ENCODE data around the gene VILL.
"Not testable (repeated sequence)": the region's sequence is repeated elsewhere in the genome, so short reads cannot be mapped to it uniquely, and the experiment has no call there.

VILL gene

DNA sequence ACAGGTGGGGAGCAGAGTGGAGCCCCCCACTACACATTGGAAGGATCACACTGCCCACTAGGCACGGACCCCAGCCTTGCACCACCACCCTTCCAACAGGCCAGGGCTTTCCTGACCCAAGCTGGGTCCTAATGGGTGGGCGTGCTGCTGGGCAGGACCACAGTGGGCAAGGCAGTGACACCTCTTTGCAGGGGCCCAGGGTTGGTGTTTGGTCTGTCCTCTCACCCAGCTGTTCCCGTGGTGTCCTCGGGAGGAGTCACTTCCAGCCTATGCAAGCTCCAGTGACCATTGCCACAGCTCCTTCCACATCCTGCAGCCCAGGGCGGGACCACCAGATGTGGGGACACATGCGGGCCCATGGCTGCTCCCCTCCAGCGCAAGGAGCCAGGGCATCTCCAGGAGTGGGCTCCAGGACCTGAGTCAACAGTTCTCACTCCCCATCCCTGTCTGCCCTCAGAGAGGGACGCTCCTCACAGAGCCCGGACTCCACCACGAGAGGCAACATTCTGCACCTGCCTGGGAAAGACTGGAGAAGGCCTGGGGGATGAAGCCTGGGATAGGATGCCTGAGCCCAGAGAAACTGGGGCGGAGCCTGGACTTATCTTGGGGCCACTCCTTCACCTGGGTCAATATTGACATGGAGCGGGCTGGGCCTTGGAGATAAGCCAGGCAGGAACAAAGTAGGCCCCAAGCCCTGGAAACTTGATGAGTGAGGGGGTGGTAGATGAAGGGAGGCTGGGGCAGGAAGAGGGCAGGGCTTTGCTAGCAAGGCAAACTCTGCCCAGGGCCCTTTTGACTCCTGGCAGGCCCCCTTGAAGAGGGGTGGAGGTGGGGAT, 3.9 kb upstream of the VILL start:
- no peak for DNase-seq (ENCODE audit: low read depth in 2 of 2)

GRCh38 chr3:37987315-37987697, 3.3 kb upstream of the VILL start:
- no peak for DNase-seq (ENCODE audit: low read depth in 2 of 2)

DNA sequence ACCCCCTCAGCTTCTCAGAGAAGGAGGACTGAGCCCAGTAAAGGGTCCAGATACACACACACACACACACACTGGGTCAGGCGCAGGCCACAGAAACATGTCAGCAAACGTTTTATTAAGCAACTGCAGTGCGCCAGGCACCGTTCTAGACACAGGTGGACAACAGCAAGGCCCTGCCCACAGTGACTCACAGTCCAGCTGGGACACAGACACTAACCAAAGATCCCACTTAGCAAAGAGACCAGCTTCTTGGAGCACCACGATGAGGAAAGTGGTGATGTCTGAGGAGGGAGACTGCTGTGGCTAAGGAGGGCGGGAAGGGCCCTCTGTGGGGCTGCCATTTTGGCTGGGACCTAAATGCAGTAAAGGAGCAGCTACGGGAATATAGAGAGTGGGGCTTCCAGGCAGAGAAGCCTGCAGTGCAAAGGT, 2.8 kb upstream of the VILL start:
- no peak for DNase-seq (ENCODE audit: low read depth in 2 of 2)

DNA sequence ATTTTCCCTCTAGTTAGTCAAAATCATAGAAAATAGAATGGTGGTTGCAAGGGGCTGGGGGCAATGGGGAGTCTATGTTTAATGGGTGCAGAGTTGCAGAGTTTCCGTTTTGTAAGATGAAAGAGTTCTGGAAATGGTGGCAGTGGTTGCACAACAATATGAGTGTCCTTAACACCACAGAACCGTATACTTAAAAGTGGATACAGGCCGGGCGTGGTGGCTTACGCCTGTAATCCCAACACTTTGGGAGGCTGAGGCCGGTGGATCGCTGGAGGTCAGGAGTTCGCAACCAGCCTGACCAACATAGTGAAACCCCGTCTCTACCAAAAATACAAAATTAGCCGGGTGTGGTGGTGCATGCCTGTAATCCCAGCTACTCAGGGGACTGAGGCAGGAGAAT, 2.2 kb upstream of the VILL start:
- not testable (repeated sequence) for DNase-seq (ENCODE audit: low read depth in 2 of 2)

GRCh38 chr3:37988931-37989525, 1.6 kb upstream of the VILL start:
- DNase-seq (ENCODE audit: low read depth in 2 of 2): no peak

- no peak for DNase-seq (ENCODE audit: low read depth in 2 of 2)
Observed at GRCh38 chr3:37989821-37990480, 635 bp upstream of the VILL start.

GRCh38 chr3:37991109-37991508, 523 bp downstream of the VILL start:
- no peak for DNase-seq (ENCODE audit: low read depth in 2 of 2)

DNA sequence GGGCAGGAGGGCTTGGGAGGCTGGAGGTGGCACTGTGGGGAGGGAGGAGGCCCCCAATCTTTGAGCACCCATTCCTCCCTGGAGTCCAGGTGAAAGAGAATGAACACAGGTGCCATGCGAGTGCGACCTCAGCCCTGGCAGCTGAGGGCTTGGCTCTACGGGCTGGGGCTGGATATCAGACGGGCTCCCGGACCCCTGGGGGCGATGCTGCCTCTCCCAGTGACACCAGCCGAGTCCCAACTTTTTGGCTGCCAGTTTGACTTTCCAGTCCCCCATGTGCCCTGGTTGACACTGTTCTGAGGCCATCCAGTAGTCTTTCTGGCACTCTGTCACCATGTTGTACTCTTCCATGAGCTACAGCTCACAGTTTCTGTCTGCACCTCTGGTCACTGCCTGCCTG, 1.2 kb downstream of the VILL start:
- no peak for DNase-seq (ENCODE audit: low read depth in 2 of 2)

GRCh38 chr3:37992271-37993066, 1.9 kb downstream of the VILL start:
- no peak for DNase-seq (ENCODE audit: low read depth in 2 of 2)

- DNase-seq (ENCODE audit: low read depth in 2 of 2): no peak
Observed at GRCh38 chr3:37993067-37993455, 2.5 kb downstream of the VILL start.

DNA sequence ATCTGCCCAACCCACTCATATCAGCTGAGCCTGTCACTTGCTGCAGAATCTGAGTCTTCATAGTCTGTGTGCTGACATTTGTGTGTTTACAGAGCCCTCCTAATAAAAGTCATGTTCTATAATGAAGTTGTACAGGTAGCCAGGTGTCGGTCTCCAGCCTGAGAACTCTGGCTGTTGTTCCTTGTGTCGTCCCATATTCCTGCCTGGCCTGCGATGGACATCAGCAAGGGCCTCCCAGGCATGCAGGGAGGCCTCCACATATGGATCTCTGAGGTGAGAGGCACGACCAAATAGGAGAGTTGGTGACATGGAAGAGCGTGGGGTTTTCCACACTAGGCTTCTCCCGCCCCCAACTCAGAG, 2.9 kb downstream of the VILL start:
- DNase-seq (ENCODE audit: low read depth in 2 of 2): no peak

GRCh38 chr3:37993820-37994638, 3.4 kb downstream of the VILL start:
- peak; percentile 74 for DNase-seq (ENCODE audit: low read depth in 2 of 2)

- no peak for DNase-seq (ENCODE audit: low read depth in 2 of 2)
Observed at GRCh38 chr3:37994639-37994972, 4.0 kb downstream of the VILL start.

- no peak for DNase-seq (ENCODE audit: low read depth in 2 of 2)
Observed at GRCh38 chr3:37995652-37996641, 5.4 kb downstream of the VILL start.

DNA sequence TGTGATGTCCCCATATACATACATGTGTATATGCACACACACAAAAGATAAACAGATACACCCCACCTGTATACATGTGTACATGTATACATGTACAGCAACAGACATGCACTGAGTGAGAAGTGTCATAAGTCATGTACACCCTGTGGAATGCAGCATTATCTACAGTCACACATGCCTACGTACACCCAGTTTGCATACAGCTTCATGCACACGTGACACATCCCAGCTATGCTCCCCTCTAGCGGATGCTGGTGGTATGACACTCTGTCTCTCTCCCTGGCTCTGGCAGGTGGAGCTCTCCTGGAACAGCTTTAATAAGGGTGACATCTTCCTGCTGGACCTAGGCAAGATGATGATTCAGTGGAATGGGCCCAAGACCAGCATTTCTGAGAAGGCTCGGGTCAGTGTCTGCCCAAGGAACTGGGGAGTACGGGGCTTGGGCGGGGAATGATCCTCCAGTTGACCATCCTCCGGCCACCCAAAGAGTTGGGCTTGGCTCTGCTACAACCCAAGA, 6.3 kb downstream of the VILL start:
- peak; percentile 62 to 72 for DNase-seq (ENCODE audit: low read depth in 2 of 2)

DNA sequence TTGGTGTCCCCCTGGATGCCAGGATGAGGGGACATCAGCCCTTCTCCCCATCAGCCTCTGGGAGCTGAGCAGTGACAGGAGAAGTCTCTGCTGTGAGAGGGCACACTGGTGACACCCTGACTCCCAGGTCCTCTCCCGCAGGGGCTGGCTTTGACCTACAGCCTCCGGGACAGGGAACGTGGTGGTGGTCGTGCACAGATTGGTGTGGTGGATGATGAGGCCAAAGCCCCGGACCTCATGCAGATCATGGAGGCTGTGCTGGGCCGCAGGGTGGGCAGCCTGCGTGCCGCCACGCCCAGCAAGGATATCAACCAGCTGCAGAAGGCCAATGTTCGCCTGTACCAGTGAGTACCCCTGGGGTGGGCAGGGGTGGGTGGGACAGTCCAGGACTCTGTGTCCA, 6.8 kb downstream of the VILL start:
- no peak for DNase-seq (ENCODE audit: low read depth in 2 of 2)

DNA sequence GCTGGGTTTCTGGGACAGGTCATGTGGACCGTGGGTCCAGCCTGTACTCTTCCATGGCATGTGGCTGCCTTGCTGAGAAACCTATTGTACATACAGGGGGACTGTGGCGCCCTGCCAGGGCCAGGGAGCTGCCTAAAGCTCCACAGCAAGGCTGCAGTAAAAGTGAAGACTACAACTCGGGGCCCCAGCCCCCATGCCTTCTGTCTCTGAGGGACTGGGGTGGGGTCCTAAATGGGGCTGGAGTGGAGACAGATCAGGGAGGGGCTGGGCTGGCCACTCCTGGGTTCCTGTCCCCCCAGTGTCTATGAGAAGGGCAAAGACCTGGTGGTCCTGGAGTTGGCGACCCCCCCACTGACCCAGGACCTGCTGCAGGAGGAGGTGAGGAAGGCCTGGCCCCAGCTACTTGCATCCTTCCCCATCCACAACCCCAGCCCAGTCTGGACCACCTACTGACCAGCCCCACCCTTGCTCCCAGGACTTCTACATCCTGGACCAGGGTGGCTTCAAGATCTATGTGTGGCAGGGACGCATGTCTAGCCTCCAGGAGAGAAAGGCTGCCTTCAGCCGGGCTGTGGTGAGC, 7.3 kb downstream of the VILL start:
- no peak for DNase-seq (ENCODE audit: low read depth in 2 of 2)

DNA sequence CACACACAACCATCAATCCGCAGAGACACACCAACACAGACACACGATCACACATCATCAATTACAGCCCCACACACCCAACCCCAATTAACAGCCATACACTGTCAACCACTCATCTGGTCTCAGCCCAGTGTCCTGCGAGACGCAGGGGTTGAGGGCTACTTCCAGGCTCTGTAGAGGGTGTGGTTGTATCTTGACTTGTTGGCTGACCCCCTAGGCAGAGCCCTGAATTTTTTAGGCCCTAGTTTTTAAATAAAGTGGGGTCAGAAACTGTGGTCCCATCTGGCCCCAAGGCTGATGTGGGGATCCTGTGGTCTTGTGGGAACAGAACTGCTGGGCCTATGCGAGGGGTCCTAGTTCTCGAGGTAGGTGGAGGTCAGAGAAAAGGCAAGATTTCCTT, 9.2 kb downstream of the VILL start:
- no peak for DNase-seq (ENCODE audit: low read depth in 2 of 2)

GRCh38 chr3:38000242-38000916, 9.8 kb downstream of the VILL start:
- no peak for DNase-seq (ENCODE audit: low read depth in 2 of 2)

Measured in stimulated activated CD8-positive, alpha-beta memory T cell treated with anti-CD3 and anti-CD28 coated beads, Interleukin-15, amount 100 ng/mL, for 48 hours (primary cell).